Measurements from ENCODE around the gene SH3BGRL2.
A peak's percentile ranks its signal among the peaks of the same experiment; 100 is the strongest.
"Not testable (repeated sequence)": the region's sequence is repeated elsewhere in the genome, so short reads cannot be mapped to it uniquely, and the experiment has no call there.

The SH3BGRL2 gene

DNA sequence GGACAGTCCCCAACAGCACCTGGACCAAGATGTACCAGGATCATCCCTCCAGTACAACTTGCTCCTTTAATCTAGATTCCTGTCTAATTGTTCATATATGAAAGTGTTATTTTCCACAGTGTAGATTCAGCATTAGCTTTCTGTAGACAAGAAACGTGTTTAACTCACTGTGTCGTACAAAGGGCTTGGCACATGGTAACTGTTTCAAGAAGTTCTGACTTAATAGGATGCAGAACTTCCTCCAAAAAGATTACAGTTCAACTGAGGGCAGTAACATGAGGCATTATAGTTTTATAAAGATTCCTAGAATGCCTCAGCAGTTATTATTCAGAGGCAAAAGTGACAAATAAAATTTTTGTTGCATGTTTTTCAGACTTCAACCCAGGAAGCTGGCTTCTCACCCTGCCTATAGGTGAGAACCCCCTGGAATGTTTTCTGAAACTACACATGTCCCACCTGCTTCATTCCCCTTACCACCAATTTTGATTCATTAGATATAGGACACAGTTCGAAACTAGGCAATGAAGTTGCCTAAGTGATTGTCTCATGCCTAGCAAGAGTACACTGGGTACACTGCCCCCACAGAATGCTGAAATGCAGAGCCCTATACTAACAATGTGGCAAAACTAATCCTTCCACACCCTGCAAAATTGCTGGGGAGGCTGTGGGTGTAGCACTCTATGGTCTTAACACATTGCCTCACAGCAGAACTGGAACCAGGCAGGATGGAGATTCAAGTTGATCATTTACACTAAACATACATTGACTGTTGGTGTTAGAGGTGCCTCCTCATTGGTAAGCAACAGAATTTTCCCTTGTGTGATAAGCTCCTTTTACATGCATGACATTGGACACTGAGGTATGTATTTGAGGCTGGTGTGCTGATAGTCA, 22.6 kb upstream of the SH3BGRL2 start:
- Mint-ChIP-seq H3K4me3 (no peak overlapping the region), H3K4me1 (no peaks in the 10 kb centered on the region), H3K9me3 (no peaks in the 10 kb centered on the region), H3K27me3 (peaks cover 11% of the 10 kb centered on the region), H3K27ac (no peak overlapping the region)
- ATAC-seq, result no peak
- no peak for DNase-seq

GRCh38 chr6:79609225-79609595, 21.9 kb upstream of the SH3BGRL2 start:
- Mint-ChIP-seq H3K27me3 (peaks cover 11% of the 10 kb centered on the region), H3K27ac (no peak overlapping the region), H3K4me3 (no peak overlapping the region), H3K4me1 (no peaks in the 10 kb centered on the region), H3K9me3 (no peaks in the 10 kb centered on the region)
- ATAC-seq (no peak), DNase-seq (no peak)

GRCh38 chr6:79610306-79611009, 20.7 kb upstream of the SH3BGRL2 start:
- no peaks in the 10 kb centered on the region for H3K9me3 Mint-ChIP-seq
- peaks cover 11% of the 10 kb centered on the region for H3K27me3 Mint-ChIP-seq
- no peaks in the 10 kb centered on the region for H3K4me1 Mint-ChIP-seq
- no peak for ATAC-seq
- no peak overlapping the region for H3K27ac Mint-ChIP-seq
- no peak for DNase-seq
- no peak overlapping the region for H3K4me3 Mint-ChIP-seq

- no peak overlapping the region for H3K4me3 Mint-ChIP-seq
- H3K27me3 Mint-ChIP-seq, result peaks cover 4% of the 10 kb centered on the region
- no peaks in the 10 kb centered on the region for H3K4me1 Mint-ChIP-seq
- H3K9me3 Mint-ChIP-seq, result no peaks in the 10 kb centered on the region
- DNase-seq (no peak), ATAC-seq (no peak)
- no peak overlapping the region for H3K27ac Mint-ChIP-seq
Measured at GRCh38 chr6:79612457-79612856, 18.7 kb upstream of the SH3BGRL2 start.

GRCh38 chr6:79612918-79613317, 18.2 kb upstream of the SH3BGRL2 start:
- Mint-ChIP-seq H3K27ac (no peak overlapping the region), H3K9me3 (no peaks in the 10 kb centered on the region), H3K4me1 (no peaks in the 10 kb centered on the region), H3K4me3 (no peak overlapping the region), H3K27me3 (no peaks in the 10 kb centered on the region)
- ATAC-seq (no peak), DNase-seq (no peak)

DNA sequence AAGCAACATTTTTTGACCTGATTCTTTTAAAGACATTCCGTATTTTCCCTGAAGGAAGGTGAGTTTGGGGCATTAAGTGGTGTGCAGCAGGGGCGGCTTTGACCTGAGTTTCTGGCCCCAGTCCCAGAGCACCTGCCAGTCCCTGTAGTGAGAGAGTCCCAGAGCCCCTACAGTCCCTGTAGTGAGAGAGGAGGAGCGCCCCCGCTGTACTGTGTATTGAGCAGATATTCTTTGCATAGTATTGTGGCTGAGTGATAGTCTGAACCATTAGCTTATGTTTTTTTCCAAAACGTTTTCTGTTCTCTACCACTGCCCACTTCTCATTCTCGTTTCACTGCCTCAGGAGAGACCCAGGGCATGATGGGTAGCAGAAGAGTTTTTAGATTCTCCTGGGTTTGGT, 17.2 kb upstream of the SH3BGRL2 start:
- no peak for DNase-seq
- Mint-ChIP-seq H3K4me1 (no peaks in the 10 kb centered on the region), H3K4me3 (no peak overlapping the region), H3K27ac (no peak overlapping the region), H3K9me3 (no peaks in the 10 kb centered on the region), H3K27me3 (no peaks in the 10 kb centered on the region)
- ATAC-seq, result no peak

- H3K27ac Mint-ChIP-seq, result no peak overlapping the region
- H3K4me3 Mint-ChIP-seq, result no peak overlapping the region
- DNase-seq, result no peak
- H3K27me3 Mint-ChIP-seq, result peaks cover under 1% of the 10 kb centered on the region
- no peaks in the 10 kb centered on the region for H3K4me1 Mint-ChIP-seq
- peak; percentile 33 for ATAC-seq
- H3K9me3 Mint-ChIP-seq, result no peaks in the 10 kb centered on the region
Measured at GRCh38 chr6:79614326-79615305, 16.5 kb upstream of the SH3BGRL2 start.

GRCh38 chr6:79617518-79617941, 13.6 kb upstream of the SH3BGRL2 start:
- Mint-ChIP-seq H3K27ac (no peak overlapping the region), H3K27me3 (peaks cover 10% of the 10 kb centered on the region), H3K4me1 (no peaks in the 10 kb centered on the region), H3K9me3 (no peaks in the 10 kb centered on the region), H3K4me3 (no peak overlapping the region)
- DNase-seq (no peak), ATAC-seq (no peak)

DNA sequence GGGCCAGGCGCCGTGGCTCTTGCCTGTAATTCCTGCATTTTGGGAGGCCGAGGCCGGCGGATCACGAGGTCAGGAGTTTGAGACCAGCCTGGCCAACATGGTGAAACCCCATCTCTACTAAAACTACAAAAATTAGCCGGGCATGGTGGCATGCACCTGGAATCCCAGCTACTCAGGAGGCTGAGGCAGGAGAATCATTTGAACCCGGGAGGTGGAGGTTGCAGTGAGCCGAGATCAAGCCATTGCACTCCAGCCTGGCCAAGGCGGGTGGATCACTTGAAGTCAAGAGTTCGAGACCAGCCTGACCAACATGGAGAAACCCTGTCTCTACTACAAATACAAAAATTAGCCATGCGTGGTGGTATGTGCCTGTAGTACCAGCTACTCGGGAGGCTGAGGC, 12.7 kb upstream of the SH3BGRL2 start:
- not testable (repeated sequence) for H3K27me3 Mint-ChIP-seq, DNase-seq, H3K27ac Mint-ChIP-seq, H3K4me1 Mint-ChIP-seq, H3K4me3 Mint-ChIP-seq, H3K9me3 Mint-ChIP-seq, ATAC-seq

- peaks cover 10% of the 10 kb centered on the region for H3K27me3 Mint-ChIP-seq
- no peak overlapping the region for H3K4me3 Mint-ChIP-seq
- H3K9me3 Mint-ChIP-seq, result no peaks in the 10 kb centered on the region
- ATAC-seq, result no peak
- H3K4me1 Mint-ChIP-seq, result no peaks in the 10 kb centered on the region
- peak overlapping the region in 1 of 2 donors; percentile 78 for H3K27ac Mint-ChIP-seq
- no peak for DNase-seq
Measured at GRCh38 chr6:79621579-79621978, 9.6 kb upstream of the SH3BGRL2 start.

DNA sequence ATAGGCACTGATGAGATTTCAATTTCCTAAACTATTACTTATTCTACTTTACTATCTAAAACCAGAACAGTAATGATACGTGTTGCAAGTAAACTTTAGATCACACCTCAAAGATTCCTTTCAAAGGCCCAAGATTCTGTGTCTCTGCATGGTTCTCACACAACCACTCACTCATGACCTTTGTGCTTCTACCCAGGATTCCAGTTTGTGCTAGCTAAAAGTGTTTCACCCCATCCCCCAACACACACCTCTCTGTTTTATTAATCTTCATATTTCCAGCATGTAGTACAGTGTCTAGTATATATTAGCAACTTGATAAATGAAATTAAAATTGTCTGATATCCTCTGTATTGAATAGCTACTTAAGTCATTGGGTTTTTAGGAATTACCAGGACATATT, 8.8 kb upstream of the SH3BGRL2 start:
- Mint-ChIP-seq H3K9me3 (no peaks in the 10 kb centered on the region), H3K4me3 (no peak overlapping the region), H3K4me1 (no peaks in the 10 kb centered on the region), H3K27ac (no peak overlapping the region), H3K27me3 (peaks cover 10% of the 10 kb centered on the region)
- ATAC-seq (no peak), DNase-seq (no peak)

DNA sequence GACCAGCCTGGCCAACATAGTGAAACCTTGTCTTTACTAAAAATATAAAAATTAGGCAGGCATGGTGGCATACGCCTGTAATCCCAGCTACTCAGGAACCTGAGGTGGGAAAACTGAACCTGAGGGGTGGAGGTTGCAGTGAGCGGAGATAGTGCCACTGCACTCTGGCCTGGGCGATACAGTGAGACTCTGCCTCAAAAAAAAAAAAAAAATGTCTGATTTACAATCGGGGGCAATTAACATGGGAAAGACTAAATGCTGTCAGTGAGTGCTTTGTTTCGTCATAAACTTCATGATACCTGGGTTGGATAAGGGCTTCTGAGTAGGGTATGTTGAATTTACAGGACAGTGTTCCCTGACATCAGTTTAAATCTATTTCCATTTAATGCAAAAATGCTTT, 8.0 kb upstream of the SH3BGRL2 start:
- Mint-ChIP-seq H3K27me3 (peaks cover 10% of the 10 kb centered on the region), H3K4me3 (no peak overlapping the region), H3K4me1 (no peaks in the 10 kb centered on the region), H3K9me3 (no peaks in the 10 kb centered on the region), H3K27ac (no peak overlapping the region)
- DNase-seq (no peak), ATAC-seq (no peak)

DNA sequence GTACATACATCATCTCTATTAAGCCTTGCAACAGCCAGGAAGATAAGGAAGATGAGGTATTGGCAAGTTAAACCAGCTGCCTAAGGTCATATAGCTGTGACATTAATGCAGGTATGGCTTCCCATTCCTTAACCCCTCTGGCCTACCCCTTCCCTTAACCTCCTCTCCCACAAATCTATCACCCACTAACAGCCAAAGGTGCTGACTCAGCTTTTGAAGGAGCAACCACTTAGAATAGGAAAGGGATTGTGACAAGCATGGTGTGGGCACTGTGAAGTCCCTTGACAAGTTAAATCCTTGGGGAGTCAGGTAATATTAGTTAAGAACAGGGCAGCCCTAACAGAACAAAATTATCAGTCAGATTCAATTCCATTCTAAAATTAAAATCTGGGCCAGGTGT, 5.4 kb upstream of the SH3BGRL2 start:
- Mint-ChIP-seq H3K27ac (no peak overlapping the region), H3K9me3 (no peaks in the 10 kb centered on the region), H3K4me1 (peaks cover 2% of the 10 kb centered on the region), H3K4me3 (no peak overlapping the region), H3K27me3 (peaks cover 13% of the 10 kb centered on the region)
- ATAC-seq (no peak), DNase-seq (no peak)

DNA sequence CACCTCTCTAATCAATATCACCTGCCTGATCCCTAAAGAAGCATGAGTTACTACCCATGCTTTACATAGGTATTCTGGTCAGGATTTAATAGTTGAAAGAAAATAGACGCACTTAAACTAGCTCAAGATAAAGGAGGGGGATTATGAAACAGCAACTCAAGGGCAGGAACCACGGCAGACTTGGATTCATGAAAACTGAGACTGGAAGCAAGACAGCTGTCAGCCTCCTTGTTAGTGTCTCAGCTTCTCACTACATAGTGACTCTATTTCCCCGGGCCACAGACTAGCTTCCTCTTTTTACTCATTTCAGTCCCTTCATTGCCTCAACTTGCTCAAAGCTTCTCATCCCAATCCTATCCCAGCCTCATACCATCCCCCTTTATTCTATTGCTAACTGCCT, 4.3 kb upstream of the SH3BGRL2 start:
- Mint-ChIP-seq H3K4me3 (no peak overlapping the region), H3K9me3 (no peaks in the 10 kb centered on the region), H3K4me1 (peaks cover 11% of the 10 kb centered on the region), H3K27ac (peak overlapping the region in 1 of 2 donors; percentile 6), H3K27me3 (peaks cover 24% of the 10 kb centered on the region)
- DNase-seq (no peak), ATAC-seq (no peak)

GRCh38 chr6:79627422-79627821, 3.7 kb upstream of the SH3BGRL2 start:
- Mint-ChIP-seq H3K27ac (no peak overlapping the region), H3K27me3 (peaks cover 25% of the 10 kb centered on the region), H3K4me1 (peaks cover 13% of the 10 kb centered on the region), H3K4me3 (no peak overlapping the region), H3K9me3 (no peaks in the 10 kb centered on the region)
- no peak for DNase-seq
- ATAC-seq, result no peak

All from stimulated activated naive CD8-positive, alpha-beta T cell treated with anti-CD3 and anti-CD28 coated beads, Interleukin-15, amount 100 ng/mL, for 72 hours (primary cell).